HG02938 (cell line): Measurements from ENCODE around the gene NRM.

ENCODE experiments used
- ATAC-seq: cut with Tn5 transposase; IDR thresholded peaks from one replicate; pipeline ENCODE4 v1.9.1; 2021; ENCODE audit warnings: mild to moderate bottlenecking, moderate library complexity; ENCODE audit not compliant: unreplicated experiment

The NRM gene

GRCh38 chr6:30689022-30689865 lies 1.5 kb downstream of the NRM start:
- no peak for ATAC-seq

- ATAC-seq, result no peak
Observed at GRCh38 chr6:30688569-30688968, 2.2 kb downstream of the NRM start.

- no peak for ATAC-seq
Observed at GRCh38 chr6:30687659-30688431, 2.9 kb downstream of the NRM start.

- ATAC-seq, result peak; percentile 41
Observed at GRCh38 chr6:30686908-30687658, 3.7 kb downstream of the NRM start.

- no peak for ATAC-seq
Observed at GRCh38 chr6:30686009-30686907, 4.5 kb downstream of the NRM start, which contains the start of gene PPP1R18. PPP1R18 (minus strand) TSS chr6:30686645; CDS start chr6:30686018, 627 bp downstream.

GRCh38 chr6:30685157-30686008 lies 5.4 kb downstream of the NRM start:
- ATAC-seq, result no peak

GRCh38 chr6:30684386-30685156 lies 6.2 kb downstream of the NRM start:
- ATAC-seq, result no peak

- no peak for ATAC-seq
Observed at GRCh38 chr6:30683980-30684338, 6.8 kb downstream of the NRM start.

GRCh38 chr6:30683183-30683979 lies 7.4 kb downstream of the NRM start:
- no peak for ATAC-seq

GRCh38 chr6:30682143-30683117 lies 8.4 kb downstream of the NRM start:
- no peak for ATAC-seq

GRCh38 chr6:30681766-30682142 lies 9.0 kb downstream of the NRM start:
- ATAC-seq, result no peak

GRCh38 chr6:30679765-30680535 lies 10.8 kb downstream of the NRM start:
- no peak for ATAC-seq

GRCh38 chr6:30678964-30679726 lies 11.6 kb downstream of the NRM start:
- no peak for ATAC-seq

GRCh38 chr6:30676660-30677285 lies 14.0 kb downstream of the NRM start:
- no peak for ATAC-seq
